Loucy (cell line): ENCODE results near the gene IL20.

Source experiments
- EZH2phosphoT487 ChIP-seq: fragments of 200-600 bp; IDR thresholded peaks from 2 replicates; pipeline ENCODE4 v1.6.1; 2018; ENCODE audit warnings: antibody characterized with exemption, mild to moderate bottlenecking, moderate library complexity, borderline replicate concordance
- TF ChIP-seq, protein P1 (sequence below): fragments of 200-600 bp; sonication (generic); conservative IDR thresholded peaks from 2 replicates; pipeline ENCODE4 v1.5.1; 2014; ENCODE audit warnings: mild to moderate bottlenecking, antibody characterized with exemption, low read length

DNA sequence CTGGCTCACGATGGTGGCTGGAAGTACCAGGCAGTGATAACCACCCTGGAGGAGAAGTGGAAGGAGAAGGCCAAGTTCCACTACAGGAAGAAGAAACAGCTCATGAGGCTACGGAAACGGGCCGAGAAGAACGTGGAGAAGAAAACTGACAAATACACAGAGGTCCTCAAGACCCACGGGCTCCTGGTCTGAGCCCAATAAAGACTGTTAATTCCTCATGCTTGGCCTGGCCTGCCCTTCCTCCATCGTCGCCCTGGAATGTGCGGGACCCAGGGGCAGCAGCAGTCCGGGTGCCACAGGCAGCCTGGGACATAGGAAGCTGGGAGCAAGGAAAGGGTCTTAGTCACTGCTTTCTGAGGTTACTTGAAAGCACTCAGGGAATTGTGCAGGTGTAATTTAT lies 42.6 kb downstream of the IL20 start:
- TF ChIP-seq, protein P1, sequence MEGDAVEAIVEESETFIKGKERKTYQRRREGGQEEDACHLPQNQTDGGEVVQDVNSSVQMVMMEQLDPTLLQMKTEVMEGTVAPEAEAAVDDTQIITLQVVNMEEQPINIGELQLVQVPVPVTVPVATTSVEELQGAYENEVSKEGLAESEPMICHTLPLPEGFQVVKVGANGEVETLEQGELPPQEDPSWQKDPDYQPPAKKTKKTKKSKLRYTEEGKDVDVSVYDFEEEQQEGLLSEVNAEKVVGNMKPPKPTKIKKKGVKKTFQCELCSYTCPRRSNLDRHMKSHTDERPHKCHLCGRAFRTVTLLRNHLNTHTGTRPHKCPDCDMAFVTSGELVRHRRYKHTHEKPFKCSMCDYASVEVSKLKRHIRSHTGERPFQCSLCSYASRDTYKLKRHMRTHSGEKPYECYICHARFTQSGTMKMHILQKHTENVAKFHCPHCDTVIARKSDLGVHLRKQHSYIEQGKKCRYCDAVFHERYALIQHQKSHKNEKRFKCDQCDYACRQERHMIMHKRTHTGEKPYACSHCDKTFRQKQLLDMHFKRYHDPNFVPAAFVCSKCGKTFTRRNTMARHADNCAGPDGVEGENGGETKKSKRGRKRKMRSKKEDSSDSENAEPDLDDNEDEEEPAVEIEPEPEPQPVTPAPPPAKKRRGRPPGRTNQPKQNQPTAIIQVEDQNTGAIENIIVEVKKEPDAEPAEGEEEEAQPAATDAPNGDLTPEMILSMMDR = no peak
- no peak for TF ChIP-seq EZH2phosphoT487
